Measurements from ENCODE around the gene IGFL2. TPM values are rescaled to one million over a fixed set of nuclear protein-coding genes. Genes with fewer than 3 reads are reported as not detected.
"Not testable (repeated sequence)": the region's sequence is repeated elsewhere in the genome, so short reads cannot be mapped to it uniquely, and the experiment has no call there.

IGFL2 gene
- total RNA-seq, 1 donor from 2014 or later, result not detected

GRCh38 chr19:46189971-46190888 lies 42.2 kb downstream of the IGFL2 start:
- no peak for DNase-seq (ENCODE audit: low read depth, low spot score)

GRCh38 chr19:46191356-46191755 lies 43.3 kb downstream of the IGFL2 start:
- DNase-seq (ENCODE audit: low read depth, low spot score), result no peak

- DNase-seq (ENCODE audit: low read depth, low spot score), result no peak
Observed at GRCh38 chr19:46191972-46192371, 43.9 kb downstream of the IGFL2 start.

- not testable (repeated sequence) for DNase-seq (ENCODE audit: low read depth, low spot score)
Observed at GRCh38 chr19:46192626-46192991, 44.6 kb downstream of the IGFL2 start.

- no peak for DNase-seq (ENCODE audit: low read depth, low spot score)
Observed at GRCh38 chr19:46192992-46193650, 45.1 kb downstream of the IGFL2 start.

- no peak for DNase-seq (ENCODE audit: low read depth, low spot score)
Observed at GRCh38 chr19:46193678-46194077, 45.6 kb downstream of the IGFL2 start.

GRCh38 chr19:46195104-46195503 lies 47.1 kb downstream of the IGFL2 start:
- DNase-seq (ENCODE audit: low read depth, low spot score), result no peak

GRCh38 chr19:46195919-46196318 lies 47.9 kb downstream of the IGFL2 start:
- DNase-seq (ENCODE audit: low read depth, low spot score), result not testable (repeated sequence)

- no peak for DNase-seq (ENCODE audit: low read depth, low spot score)
Observed at GRCh38 chr19:46196410-46197124, 48.5 kb downstream of the IGFL2 start.

- DNase-seq (ENCODE audit: low read depth, low spot score), result no peak
Observed at GRCh38 chr19:46197314-46198070, 49.5 kb downstream of the IGFL2 start.

- DNase-seq (ENCODE audit: low read depth, low spot score), result no peak
Observed at GRCh38 chr19:46198756-46199155, 50.7 kb downstream of the IGFL2 start.

- DNase-seq (ENCODE audit: low read depth, low spot score), result no peak
Observed at GRCh38 chr19:46201454-46202310, 53.6 kb downstream of the IGFL2 start.

- no peak for DNase-seq (ENCODE audit: low read depth, low spot score)
Observed at GRCh38 chr19:46202426-46202825, 54.4 kb downstream of the IGFL2 start.

- no peak for DNase-seq (ENCODE audit: low read depth, low spot score)
Observed at GRCh38 chr19:46202872-46203860, 55.1 kb downstream of the IGFL2 start.

GRCh38 chr19:46204008-46204407 lies 56.0 kb downstream of the IGFL2 start:
- DNase-seq (ENCODE audit: low read depth, low spot score), result no peak

GRCh38 chr19:46205183-46205984 lies 57.3 kb downstream of the IGFL2 start:
- no peak for DNase-seq (ENCODE audit: low read depth, low spot score)

GRCh38 chr19:46206176-46206575 lies 58.1 kb downstream of the IGFL2 start:
- no peak for DNase-seq (ENCODE audit: low read depth, low spot score)

GRCh38 chr19:46206682-46207081 lies 58.6 kb downstream of the IGFL2 start:
- no peak for DNase-seq (ENCODE audit: low read depth, low spot score)
